SH-SY5Y (cell line): ENCODE results near the gene POU2AF1.

Experiments used
- GATA2 ChIP-seq: IDR thresholded peaks from 2 replicates; pipeline ENCODE4 v1.6.1; 2011; ENCODE audit warnings: mild to moderate bottlenecking, low read depth, low read length
- GATA3 ChIP-seq: IDR thresholded peaks from 2 replicates; pipeline ENCODE4 v1.6.1; 2011; ENCODE audit warnings: low read depth, mild to moderate bottlenecking, low read length, moderate library complexity

GRCh38 chr11:111388842-111389241, 9.8 kb upstream of the POU2AF1 start:
- TF ChIP-seq GATA2, result no peak
- no peak for TF ChIP-seq GATA3
